Ovary (tissue), 3 donors: ENCODE data around the gene RGS17.

Experiments used
- CTCF ChIP-seq, 3 donors: fragments of 450-650 bp in 2 of 3; fragments of 200-600 bp in 1 of 3; IDR thresholded peaks; one replicate each; pipeline versions ENCODE4 v1.5.1 to v1.8.0; 2016 to 2022; ENCODE audit warnings: antibody characterized with exemption in 3 of 3, mild to moderate bottlenecking in 1 of 3
- EP300 ChIP-seq: sonication (generic); formaldehyde crosslinking; IDR thresholded peaks from one replicate; pipeline ENCODE4 v1.6.1; 2017; ENCODE audit warnings: antibody characterized with exemption
- POLR2A ChIP-seq: fragments of 450-650 bp; IDR thresholded peaks from one replicate; pipeline ENCODE4 v1.6.1; 2017; ENCODE audit warnings: antibody characterized with exemption, mild to moderate bottlenecking, moderate library complexity
- donor health status: DM: no; HTN: no; CAD: no.

DNA sequence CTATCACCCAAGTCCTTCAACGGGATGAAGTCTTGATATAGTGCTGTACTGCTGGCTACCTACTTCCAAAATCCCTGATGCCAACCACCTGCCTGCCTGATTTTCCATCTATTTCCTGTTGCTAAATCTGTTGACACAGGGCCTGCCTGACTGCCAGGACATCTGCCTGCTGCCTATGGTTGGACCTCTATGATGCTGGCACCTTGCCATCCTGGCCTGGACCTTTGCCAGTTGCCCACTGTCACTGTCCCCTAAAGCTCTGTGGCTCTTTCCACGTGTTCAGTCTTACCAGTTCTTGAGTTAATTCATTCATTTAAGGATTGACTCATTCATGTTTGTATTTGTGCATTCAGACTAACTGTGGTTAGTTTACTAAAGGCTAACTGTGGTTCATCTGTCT is 9.2 kb upstream of the RGS17 start:
- TF ChIP-seq CTCF (IDR thresholded peaks at IDR 0.05) (no peak), POLR2A (no peak), EP300 (no peak)
